DND-41 (cell line): Measurements from ENCODE around the gene DAB2.

Experiments
- ATAC-seq: fragments of 200-7000 bp; cut with Tn5 transposase; 3 replicates; pipeline ENCODE4 v1.9.1; 2021; ENCODE audit warnings: low read depth; ENCODE audit not compliant: insufficient read depth
- DNase-seq: peaks from one replicate; pipeline ENCODE4 v3.0.0-alpha.2; 2020
- H2AFZ ChIP-seq: 2 replicates; pipeline ENCODE4 v1.6.0; 2012; ENCODE audit warnings: low read depth, low read length
- H3K27ac ChIP-seq: 2 replicates; pipeline ENCODE4 v1.5.1; 2012; ENCODE audit warnings: low read length, inconsistent platforms
- H3K27me3 ChIP-seq: fragments of 200-600 bp; sonication (generic); 2 replicates; pipeline ENCODE4 v1.6.0; 2012; ENCODE audit warnings: low read length, mild to moderate bottlenecking, inconsistent platforms; ENCODE audit not compliant: insufficient read depth, poor library complexity
- H3K36me3 ChIP-seq: 2 replicates; pipeline ENCODE4 v1.5.1; 2012; ENCODE audit warnings: low read length, inconsistent platforms; ENCODE audit not compliant: insufficient read depth
- H3K4me1 ChIP-seq: 2 replicates; pipeline ENCODE4 v1.5.1; 2012; ENCODE audit warnings: mild to moderate bottlenecking, low read length; ENCODE audit not compliant: insufficient read depth
- H3K4me2 ChIP-seq: 2 replicates; pipeline ENCODE4 v1.6.0; 2012; ENCODE audit warnings: mild to moderate bottlenecking, moderate library complexity, low read length, inconsistent platforms; ENCODE audit not compliant: insufficient read depth
- H3K4me3 ChIP-seq, 2 experiments: fragments of 200-600 bp in 1 of 2; shearing (Covaris generic) in 1 of 2; 2 replicates each; pipeline ENCODE4 v1.5.1; 2012 to 2016; ENCODE audit warnings: inconsistent platforms in 2 of 2, low read length in 2 of 2, mild to moderate bottlenecking in 2 of 2, low read depth in 1 of 2, moderate library complexity in 1 of 2
- H3K79me2 ChIP-seq: 2 replicates; pipeline ENCODE4 v1.6.0; 2012; ENCODE audit warnings: low read length, inconsistent platforms; ENCODE audit not compliant: insufficient read depth
- H3K9ac ChIP-seq: 2 replicates; pipeline ENCODE4 v1.6.0; 2012; ENCODE audit warnings: low read depth, mild to moderate bottlenecking, inconsistent platforms, low read length, moderate library complexity
- H3K9me3 ChIP-seq: 2 replicates; pipeline ENCODE4 v1.5.1; 2012; ENCODE audit warnings: low read length, moderate library complexity, mild to moderate bottlenecking, inconsistent platforms; ENCODE audit not compliant: insufficient read depth, severe bottlenecking
- H4K20me1 ChIP-seq: 2 replicates; pipeline ENCODE4 v1.6.0; 2012; ENCODE audit warnings: low read length; ENCODE audit not compliant: insufficient read depth
- EZH2 ChIP-seq: IDR thresholded peaks from 3 replicates; pipeline ENCODE4 v1.6.1; 2012; ENCODE audit warnings: borderline replicate concordance, low read depth, mild to moderate bottlenecking, moderate library complexity, low read length, inconsistent platforms; ENCODE audit not compliant: severe bottlenecking
- TF ChIP-seq, protein P1 (sequence below): IDR thresholded peaks from 2 replicates; pipeline ENCODE4 v1.5.1; 2012; ENCODE audit warnings: borderline replicate concordance, low read length, moderate library complexity, mild to moderate bottlenecking; ENCODE audit not compliant: poor library complexity, severe bottlenecking; ENCODE audit errors: extremely low read depth

DAB2 gene

GRCh38 chr5:39417979-39418378 lies 6.8 kb downstream of the DAB2 start:
- no peak for DNase-seq
- no peaks in the 10 kb centered on the region for H3K36me3 ChIP-seq

GRCh38 chr5:39415201-39415600 lies 9.6 kb downstream of the DAB2 start:
- ATAC-seq = no peak
- H3K27me3 ChIP-seq = no peaks in the 10 kb centered on the region
- no peak overlapping the region for H3K4me2 ChIP-seq
- H4K20me1 ChIP-seq = no peaks in the 10 kb centered on the region
- H2AFZ ChIP-seq = no peak overlapping the region
- DNase-seq = no peak
- no peak overlapping the region for H3K4me3 ChIP-seq
- H3K9me3 ChIP-seq = no peaks in the 10 kb centered on the region
- no peaks in the 10 kb centered on the region for H3K79me2 ChIP-seq
- H3K27ac ChIP-seq = no peak overlapping the region
- no peaks in the 10 kb centered on the region for H3K4me1 ChIP-seq
- no peak overlapping the region for H3K9ac ChIP-seq
- no peaks in the 10 kb centered on the region for H3K36me3 ChIP-seq
- TF ChIP-seq, protein P1, sequence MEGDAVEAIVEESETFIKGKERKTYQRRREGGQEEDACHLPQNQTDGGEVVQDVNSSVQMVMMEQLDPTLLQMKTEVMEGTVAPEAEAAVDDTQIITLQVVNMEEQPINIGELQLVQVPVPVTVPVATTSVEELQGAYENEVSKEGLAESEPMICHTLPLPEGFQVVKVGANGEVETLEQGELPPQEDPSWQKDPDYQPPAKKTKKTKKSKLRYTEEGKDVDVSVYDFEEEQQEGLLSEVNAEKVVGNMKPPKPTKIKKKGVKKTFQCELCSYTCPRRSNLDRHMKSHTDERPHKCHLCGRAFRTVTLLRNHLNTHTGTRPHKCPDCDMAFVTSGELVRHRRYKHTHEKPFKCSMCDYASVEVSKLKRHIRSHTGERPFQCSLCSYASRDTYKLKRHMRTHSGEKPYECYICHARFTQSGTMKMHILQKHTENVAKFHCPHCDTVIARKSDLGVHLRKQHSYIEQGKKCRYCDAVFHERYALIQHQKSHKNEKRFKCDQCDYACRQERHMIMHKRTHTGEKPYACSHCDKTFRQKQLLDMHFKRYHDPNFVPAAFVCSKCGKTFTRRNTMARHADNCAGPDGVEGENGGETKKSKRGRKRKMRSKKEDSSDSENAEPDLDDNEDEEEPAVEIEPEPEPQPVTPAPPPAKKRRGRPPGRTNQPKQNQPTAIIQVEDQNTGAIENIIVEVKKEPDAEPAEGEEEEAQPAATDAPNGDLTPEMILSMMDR = no peak
- TF ChIP-seq EZH2 = no peak

More at GRCh38 chr5:39417979-39418378, 6.8 kb downstream of the DAB2 start:
- H3K79me2 ChIP-seq = no peaks in the 10 kb centered on the region
- ATAC-seq = no peak
- H3K4me1 ChIP-seq = no peaks in the 10 kb centered on the region
- H3K27ac ChIP-seq = no peak overlapping the region
- H3K27me3 ChIP-seq = peaks cover 10% of the 10 kb centered on the region
- no peak overlapping the region for H3K9ac ChIP-seq
- no peak overlapping the region for H2AFZ ChIP-seq
- H3K9me3 ChIP-seq = no peaks in the 10 kb centered on the region
- no peaks in the 10 kb centered on the region for H4K20me1 ChIP-seq
- TF ChIP-seq EZH2 = no peak
- TF ChIP-seq, protein P1 = no peak
- no peak overlapping the region for H3K4me2 ChIP-seq
- no peak overlapping the region for H3K4me3 ChIP-seq

DNA sequence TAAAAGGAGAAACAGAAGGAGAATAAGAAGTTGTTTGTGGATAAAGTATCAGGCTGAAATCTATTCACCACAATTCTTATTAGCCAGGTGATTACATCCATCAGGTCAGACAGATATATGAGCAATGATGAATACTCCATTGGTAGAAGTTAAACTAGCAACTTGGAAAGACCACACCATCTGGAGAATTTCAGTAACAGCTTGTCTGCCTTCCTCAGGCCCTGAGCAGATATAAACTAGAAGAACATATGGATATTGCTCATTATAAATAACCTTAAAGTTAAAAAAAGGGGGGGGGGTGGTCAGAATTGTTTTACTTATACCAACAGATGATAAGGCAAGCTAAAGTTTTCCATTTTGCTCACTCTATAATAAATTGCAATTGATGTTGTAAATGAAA lies 10.4 kb downstream of the DAB2 start:
- ATAC-seq (no peak), DNase-seq (no peak)
- TF ChIP-seq, protein P1 = no peak
- no peak for TF ChIP-seq EZH2

GRCh38 chr5:39413771-39414170 lies 11.0 kb downstream of the DAB2 start:
- no peak for DNase-seq
- H3K4me1 ChIP-seq = no peaks in the 10 kb centered on the region
- no peak overlapping the region for H3K27ac ChIP-seq
- no peak overlapping the region for H3K4me2 ChIP-seq
- no peaks in the 10 kb centered on the region for H3K79me2 ChIP-seq
- no peak for TF ChIP-seq EZH2
- TF ChIP-seq, protein P1 = no peak
- no peaks in the 10 kb centered on the region for H3K9me3 ChIP-seq
- no peak overlapping the region for H3K9ac ChIP-seq
- ATAC-seq = no peak
- H3K36me3 ChIP-seq = no peaks in the 10 kb centered on the region
- no peak overlapping the region for H2AFZ ChIP-seq
- peaks cover 6% of the 10 kb centered on the region for H3K27me3 ChIP-seq
- H4K20me1 ChIP-seq = no peaks in the 10 kb centered on the region
- H3K4me3 ChIP-seq = no peak overlapping the region

More for the DNA sequence above, 10.4 kb downstream of the DAB2 start:
- Histone ChIP-seq H3K27me3 (peaks cover 6% of the 10 kb centered on the region), H3K9me3 (no peaks in the 10 kb centered on the region), H3K4me2 (no peak overlapping the region), H3K4me1 (no peaks in the 10 kb centered on the region), H2AFZ (no peak overlapping the region), H3K36me3 (no peaks in the 10 kb centered on the region), H3K9ac (no peak overlapping the region), H3K4me3 (no peak overlapping the region), H3K27ac (no peak overlapping the region), H3K79me2 (no peaks in the 10 kb centered on the region), H4K20me1 (no peaks in the 10 kb centered on the region)
